ENCODE results near the gene CPNE6.
A peak's percentile ranks its signal among the peaks of the same experiment; 100 is the strongest.

Gene CPNE6

DNA sequence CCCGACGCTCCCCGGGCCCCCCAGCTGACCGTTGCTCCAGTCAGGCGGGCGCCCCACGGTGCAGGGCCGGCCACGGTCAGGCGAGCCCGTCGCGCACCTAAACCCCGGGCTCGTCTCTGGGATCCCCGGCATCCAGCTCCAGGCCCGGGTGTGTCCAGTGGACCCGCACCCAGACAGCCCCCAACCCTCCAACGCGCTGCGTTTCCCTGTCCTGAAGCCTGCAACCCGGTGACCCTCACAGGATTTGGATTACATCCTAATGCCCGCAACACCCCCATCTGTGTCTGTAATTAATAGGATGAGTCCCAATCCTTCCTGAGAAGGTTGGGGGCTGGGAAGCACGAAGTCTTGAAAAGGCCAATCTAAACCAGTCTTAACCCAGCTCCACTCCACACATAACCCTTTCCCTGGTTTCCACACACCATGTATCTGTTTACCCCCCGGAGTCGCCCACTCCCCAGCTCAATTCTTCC, 10.4 kb downstream of the CPNE6 start:
- Histone ChIP-seq H3K9ac (ENCODE audit: low read depth, low read length) (peak overlapping the region; percentile 79), H3K36me3 (ENCODE audit: insufficient read depth, low read length) (no peaks in the 10 kb centered on the region), H3K9me3 (ENCODE audit: control insufficient read depth, insufficient read depth, low read length) (no peaks in the 10 kb centered on the region), H3K4me1 (ENCODE audit: insufficient read depth, low read length) (peaks cover 19% of the 10 kb centered on the region)

DNA sequence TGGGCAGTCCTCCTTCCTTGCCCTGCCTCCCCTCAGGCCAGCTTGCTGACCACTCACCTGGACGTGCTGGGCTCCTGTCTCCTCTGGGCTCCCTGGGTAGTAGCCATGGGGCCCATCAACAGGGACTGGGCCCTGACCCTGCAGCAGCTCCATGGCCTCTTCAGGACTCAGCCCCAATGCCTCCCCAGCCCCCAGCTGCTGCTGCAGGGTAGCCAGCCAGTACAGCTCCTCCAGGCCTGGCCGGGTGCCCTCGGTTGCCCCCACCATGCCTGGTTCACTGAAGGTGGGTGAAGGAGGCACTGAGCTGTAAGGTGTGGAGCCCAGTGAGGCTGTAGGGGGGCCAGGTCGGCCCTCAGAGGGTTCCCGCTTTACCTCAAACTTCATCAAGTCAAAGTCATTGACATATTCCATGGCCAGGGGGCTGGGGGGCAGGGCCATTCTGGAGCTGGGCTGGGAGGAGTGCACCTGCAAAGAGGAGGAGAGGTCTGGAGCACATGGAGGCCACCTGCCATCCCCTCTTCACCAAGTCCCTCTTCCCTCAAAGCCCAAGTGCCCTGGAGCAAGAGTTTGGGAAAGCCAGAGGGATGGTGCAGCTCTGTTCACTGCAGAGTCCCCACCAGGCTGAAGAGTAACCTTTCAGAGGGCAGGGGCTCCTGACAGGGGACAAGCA, 11.2 kb downstream of the CPNE6 start:
- Histone ChIP-seq H3K9ac (ENCODE audit: low read depth, low read length) (no peak overlapping the region), H3K9me3 (ENCODE audit: control insufficient read depth, insufficient read depth, low read length) (no peaks in the 10 kb centered on the region), H3K36me3 (ENCODE audit: insufficient read depth, low read length) (no peaks in the 10 kb centered on the region), H3K4me1 (ENCODE audit: insufficient read depth, low read length) (peaks cover 19% of the 10 kb centered on the region)

DNA sequence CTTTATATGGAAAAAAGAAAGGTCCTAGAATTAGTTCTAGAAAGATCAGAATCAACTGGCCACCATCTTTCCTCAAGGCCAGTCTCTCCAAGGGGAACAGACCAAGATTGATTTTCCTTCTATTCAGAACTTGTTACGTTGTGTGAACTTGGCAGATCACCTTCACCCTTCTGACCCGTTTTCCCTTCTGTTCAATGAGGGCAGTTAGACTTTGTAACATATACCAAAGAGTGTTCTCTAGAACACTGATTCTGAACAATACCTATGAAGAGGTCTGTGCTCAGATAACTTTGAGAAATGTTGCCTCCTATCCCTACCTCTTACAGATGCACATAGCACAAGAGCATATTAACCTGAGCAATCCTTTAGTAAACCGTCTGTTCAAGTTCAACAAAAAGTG, 12.1 kb downstream of the CPNE6 start:
- Histone ChIP-seq H3K9me3 (ENCODE audit: control insufficient read depth, insufficient read depth, low read length) (no peaks in the 10 kb centered on the region), H3K4me1 (ENCODE audit: insufficient read depth, low read length) (peaks cover 19% of the 10 kb centered on the region), H3K36me3 (ENCODE audit: insufficient read depth, low read length) (no peaks in the 10 kb centered on the region), H3K9ac (ENCODE audit: low read depth, low read length) (no peak overlapping the region)

DNA sequence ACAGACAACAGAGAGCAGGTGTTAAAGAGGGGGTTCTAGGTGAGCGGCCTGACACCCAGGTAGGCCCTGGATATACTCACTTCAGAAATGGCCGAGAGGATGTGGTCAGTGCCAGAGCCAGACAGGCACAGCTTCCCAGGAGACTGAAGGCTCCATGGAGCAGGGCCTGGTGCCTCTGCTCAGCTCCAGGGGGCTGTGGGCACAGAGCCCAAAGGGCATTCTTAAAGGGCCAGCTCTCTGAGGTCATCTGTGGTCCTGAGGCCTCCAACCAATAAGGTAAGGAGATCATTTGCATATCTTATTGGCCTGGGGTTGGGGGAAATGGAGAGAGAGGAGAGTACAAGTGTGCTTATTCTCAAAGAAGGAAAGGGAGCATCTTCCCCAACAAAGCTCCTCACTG, 13.1 kb downstream of the CPNE6 start:
- Histone ChIP-seq H3K36me3 (ENCODE audit: insufficient read depth, low read length) (no peaks in the 10 kb centered on the region), H3K9ac (ENCODE audit: low read depth, low read length) (no peak overlapping the region), H3K9me3 (ENCODE audit: control insufficient read depth, insufficient read depth, low read length) (no peaks in the 10 kb centered on the region), H3K4me1 (ENCODE audit: insufficient read depth, low read length) (peaks cover 14% of the 10 kb centered on the region)

DNA sequence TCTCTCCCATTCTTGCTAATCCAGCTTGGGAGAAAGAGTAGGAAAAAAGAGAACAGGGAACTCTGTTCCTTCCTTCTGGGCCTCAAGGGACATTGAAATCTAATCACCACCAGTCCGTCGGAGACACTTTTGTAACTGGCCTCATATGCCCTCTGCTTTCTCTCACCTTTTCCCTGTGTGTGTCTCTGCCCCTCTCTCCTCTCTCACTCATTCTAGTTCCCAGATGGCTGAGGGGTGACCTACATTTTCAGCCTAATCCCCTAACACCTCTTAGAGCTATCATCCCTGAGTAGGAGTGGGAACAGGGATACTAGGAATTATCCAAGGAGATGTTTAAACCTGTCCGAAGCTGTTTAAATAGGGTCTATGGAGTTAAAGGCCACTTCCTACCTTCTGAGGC, 13.9 kb downstream of the CPNE6 start:
- Histone ChIP-seq H3K9ac (ENCODE audit: low read depth, low read length) (no peak overlapping the region), H3K9me3 (ENCODE audit: control insufficient read depth, insufficient read depth, low read length) (no peaks in the 10 kb centered on the region), H3K4me1 (ENCODE audit: insufficient read depth, low read length) (peaks cover 9% of the 10 kb centered on the region), H3K36me3 (ENCODE audit: insufficient read depth, low read length) (no peaks in the 10 kb centered on the region)

DNA sequence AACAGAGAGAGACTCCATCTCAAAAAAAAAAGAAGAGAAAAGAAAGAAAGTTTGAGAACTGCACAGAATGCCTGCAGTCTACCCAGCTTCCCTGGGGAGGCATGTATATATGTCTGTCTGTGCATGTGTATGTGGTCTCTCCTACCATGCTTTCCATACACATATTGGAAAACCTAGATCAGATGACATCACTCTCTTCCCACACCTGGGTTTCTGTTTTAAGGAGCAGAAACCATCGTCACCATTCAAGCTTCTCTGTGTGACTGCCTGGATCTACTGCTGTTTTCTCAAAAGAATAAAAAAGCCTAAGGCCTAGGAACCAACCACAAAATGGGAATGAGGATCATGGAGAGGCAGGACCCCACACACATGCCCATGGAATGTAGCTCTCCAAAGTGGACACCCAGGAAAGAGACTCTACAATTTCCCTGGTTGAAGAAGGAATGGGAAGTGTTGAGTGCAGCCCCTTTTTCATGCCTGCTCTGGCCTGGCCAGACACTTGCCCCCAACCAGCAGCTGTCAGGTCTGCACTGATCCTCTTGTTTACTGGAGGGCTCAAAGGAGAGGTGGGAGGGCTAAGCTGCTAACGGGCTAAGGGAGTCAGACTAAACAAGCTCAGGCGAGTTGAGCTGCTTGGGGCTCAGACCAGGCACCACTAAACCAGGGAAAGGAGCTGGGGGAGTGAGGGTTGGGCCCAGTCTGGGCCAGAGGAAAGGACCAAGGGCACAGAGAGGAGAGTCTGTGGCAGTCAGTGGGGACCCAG, 15.0 kb downstream of the CPNE6 start:
- Histone ChIP-seq H3K9me3 (ENCODE audit: control insufficient read depth, insufficient read depth, low read length) (no peaks in the 10 kb centered on the region), H3K4me1 (ENCODE audit: insufficient read depth, low read length) (peaks cover 3% of the 10 kb centered on the region; the same call in 1 of the 2 replicates), H3K36me3 (ENCODE audit: insufficient read depth, low read length) (no peaks in the 10 kb centered on the region), H3K9ac (ENCODE audit: low read depth, low read length) (no peak overlapping the region)

DNA sequence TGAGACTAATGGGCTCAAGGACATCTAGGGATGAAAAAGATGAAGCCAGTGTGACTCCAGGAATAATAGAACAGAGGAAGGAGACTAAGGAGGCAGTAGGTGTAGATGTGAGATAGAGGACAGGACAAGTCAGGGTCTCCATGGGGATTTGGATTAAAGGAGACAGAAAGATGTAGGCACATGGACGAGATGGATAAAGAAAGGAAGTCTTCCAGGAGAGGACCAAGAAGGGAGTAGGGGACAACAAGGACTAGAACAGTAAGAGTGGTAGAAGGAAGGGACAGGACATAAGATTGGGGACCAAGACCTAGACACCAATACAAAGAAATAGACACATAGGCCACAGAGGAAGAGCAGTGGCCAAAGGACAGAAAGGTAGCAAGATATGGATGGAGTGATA, 15.6 kb downstream of the CPNE6 start:
- no peaks in the 10 kb centered on the region for H3K36me3 ChIP-seq (ENCODE audit: insufficient read depth, low read length)
- peaks cover 2% of the 10 kb centered on the region; the same call in 1 of the 2 replicates for H3K4me1 ChIP-seq (ENCODE audit: insufficient read depth, low read length)
- H3K9ac ChIP-seq (ENCODE audit: low read depth, low read length) = no peak overlapping the region
- H3K9me3 ChIP-seq (ENCODE audit: control insufficient read depth, insufficient read depth, low read length) = no peaks in the 10 kb centered on the region

DNA sequence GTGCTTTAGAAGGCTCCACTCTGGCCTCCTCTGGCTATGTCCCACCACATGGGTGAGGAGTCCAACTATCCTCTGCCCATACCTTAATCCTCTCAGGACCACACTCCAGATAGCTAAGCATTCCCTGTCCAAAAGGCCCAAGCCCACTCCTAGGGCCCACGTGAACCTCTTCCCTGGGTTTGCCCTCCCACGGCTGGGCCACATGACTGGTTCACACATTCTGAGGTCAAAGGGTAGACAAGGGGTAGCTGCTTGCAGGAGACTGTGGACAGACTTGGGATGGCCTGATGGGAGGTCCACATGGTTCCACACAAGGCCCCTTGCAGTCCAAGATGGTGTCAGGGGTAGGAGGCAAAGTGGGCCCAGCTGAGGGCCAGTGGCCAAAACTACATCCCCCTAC, 16.7 kb downstream of the CPNE6 start:
- no peak overlapping the region for H3K9ac ChIP-seq (ENCODE audit: low read depth, low read length)
- no peaks in the 10 kb centered on the region for H3K9me3 ChIP-seq (ENCODE audit: control insufficient read depth, insufficient read depth, low read length)
- H3K4me1 ChIP-seq (ENCODE audit: insufficient read depth, low read length) = peaks cover 3% of the 10 kb centered on the region; the same call in 1 of the 2 replicates
- no peaks in the 10 kb centered on the region for H3K36me3 ChIP-seq (ENCODE audit: insufficient read depth, low read length)

DNA sequence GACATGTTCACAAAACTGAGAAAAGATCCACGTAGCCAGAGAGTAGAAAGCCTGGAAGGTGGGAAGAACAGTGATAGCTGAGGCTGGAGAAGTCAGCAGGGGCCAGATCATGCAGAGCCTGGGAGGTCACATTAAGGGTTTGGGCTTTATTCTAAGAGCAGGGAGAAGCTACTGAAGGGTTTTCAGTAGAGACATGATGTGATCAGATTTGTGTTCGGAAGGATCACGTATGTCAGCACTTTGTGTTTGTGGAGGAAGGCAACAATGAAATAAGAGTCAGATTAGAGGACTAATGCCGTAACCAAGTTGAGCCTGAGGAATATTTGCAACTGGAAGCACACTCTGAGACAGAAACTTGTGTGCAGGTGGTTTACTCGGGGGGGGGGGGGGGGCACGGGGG, 18.5 kb downstream of the CPNE6 start:
- Histone ChIP-seq H3K9ac (ENCODE audit: low read depth, low read length) (no peak overlapping the region), H3K9me3 (ENCODE audit: control insufficient read depth, insufficient read depth, low read length) (no peaks in the 10 kb centered on the region), H3K4me1 (ENCODE audit: insufficient read depth, low read length) (peaks cover 9% of the 10 kb centered on the region; the same call in 1 of the 2 replicates), H3K36me3 (ENCODE audit: insufficient read depth, low read length) (no peaks in the 10 kb centered on the region)

DNA sequence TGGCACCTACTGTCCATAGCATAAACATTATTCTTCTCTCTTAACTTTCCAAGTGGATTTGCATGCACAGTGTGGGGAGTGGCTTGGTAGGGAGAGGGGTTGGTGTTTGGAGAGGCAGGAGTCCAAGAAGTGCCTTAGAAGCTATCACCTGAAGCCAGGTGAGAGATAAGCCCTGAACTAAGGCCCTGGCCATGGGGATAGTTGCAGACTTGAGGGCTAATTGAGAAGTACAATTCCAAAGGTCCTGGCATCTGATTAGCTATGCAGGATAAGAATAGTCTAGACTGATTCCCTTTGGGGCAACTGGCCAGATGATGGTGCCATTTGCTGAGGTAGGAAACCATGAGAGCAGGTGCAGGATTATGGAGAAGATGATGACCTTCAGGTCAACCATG, 20.7 kb downstream of the CPNE6 start:
- H3K9me3 ChIP-seq (ENCODE audit: control insufficient read depth, insufficient read depth, low read length) = no peaks in the 10 kb centered on the region; the same call in 1 of the 2 replicates
- peaks cover 9% of the 10 kb centered on the region for H3K4me1 ChIP-seq (ENCODE audit: insufficient read depth, low read length)
- H3K36me3 ChIP-seq (ENCODE audit: insufficient read depth, low read length) = peaks cover 4% of the 10 kb centered on the region; the same call in 1 of the 2 replicates
- no peak overlapping the region for H3K9ac ChIP-seq (ENCODE audit: low read depth, low read length)

DNA sequence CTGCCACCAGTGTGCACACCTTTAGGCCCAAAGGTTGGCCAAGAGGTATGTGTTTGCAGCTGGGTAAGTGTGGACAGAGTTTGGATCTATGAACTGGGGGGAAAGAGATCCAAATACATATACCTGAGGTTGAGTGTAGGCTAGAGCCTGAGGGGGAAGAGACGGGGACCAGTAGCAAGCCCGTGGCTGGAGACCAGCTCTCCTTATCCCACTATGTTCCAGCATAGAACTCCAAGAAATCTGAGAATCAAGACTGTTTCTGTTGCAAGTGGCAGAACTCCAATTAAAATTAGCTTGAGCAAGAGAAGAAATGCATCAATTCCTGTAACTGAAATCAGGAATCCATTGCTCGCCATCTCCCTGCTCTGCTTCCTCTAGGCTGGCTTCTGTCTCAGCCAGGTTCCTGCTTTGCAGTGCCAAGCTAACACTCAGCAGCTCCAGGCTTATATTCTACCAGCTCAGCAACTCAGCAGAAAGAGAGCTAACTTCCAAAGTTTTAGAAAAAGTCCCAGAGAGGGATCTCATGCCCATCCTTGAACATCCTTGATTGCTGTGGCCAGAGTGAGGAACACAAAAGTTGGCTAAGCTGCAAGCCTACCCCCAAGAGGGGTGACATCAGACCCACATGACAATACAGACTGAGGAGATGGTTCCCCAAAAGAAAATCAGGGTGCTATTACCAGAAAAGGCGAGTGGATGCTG, 21.3 kb downstream of the CPNE6 start:
- Histone ChIP-seq H3K4me1 (ENCODE audit: insufficient read depth, low read length) (peaks cover 9% of the 10 kb centered on the region), H3K9me3 (ENCODE audit: control insufficient read depth, insufficient read depth, low read length) (no peaks in the 10 kb centered on the region; the same call in 1 of the 2 replicates), H3K36me3 (ENCODE audit: insufficient read depth, low read length) (peaks cover 4% of the 10 kb centered on the region; the same call in 1 of the 2 replicates), H3K9ac (ENCODE audit: low read depth, low read length) (no peak overlapping the region)

DNA sequence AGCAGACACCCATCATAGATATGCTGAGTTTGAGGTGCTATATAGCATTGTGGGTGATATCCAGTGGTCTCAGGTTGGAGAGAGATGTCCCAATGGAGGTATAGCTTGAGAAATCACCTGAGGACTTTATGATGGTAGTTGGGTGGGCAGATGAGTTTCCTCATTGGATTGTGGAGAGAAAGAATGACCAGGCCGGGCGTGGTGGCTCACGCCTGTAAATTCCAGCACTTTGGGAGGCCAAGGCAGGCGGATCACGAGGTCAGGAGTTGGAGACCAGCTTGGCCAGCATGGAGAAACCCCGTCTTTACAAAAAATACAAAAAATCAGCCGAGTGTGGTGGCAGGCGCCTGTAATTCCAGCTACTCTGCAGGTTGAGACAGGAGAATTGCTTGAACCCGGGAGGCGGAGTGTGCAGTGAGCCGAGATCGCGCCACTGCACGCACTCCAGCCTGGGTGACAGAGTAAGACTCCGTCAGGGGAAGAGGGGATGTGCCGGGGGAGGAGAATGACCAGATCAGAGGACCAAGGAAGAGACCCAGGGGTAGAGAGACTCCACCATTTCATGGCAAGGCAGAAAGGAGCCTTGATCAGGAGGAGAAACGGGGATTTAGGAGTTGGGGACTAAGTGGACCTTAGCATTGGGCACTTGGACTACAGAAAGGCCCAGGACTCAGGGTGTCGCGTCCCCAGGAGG, 22.0 kb downstream of the CPNE6 start:
- H3K9me3 ChIP-seq (ENCODE audit: control insufficient read depth, insufficient read depth, low read length) = no peaks in the 10 kb centered on the region; the same call in 1 of the 2 replicates
- H3K36me3 ChIP-seq (ENCODE audit: insufficient read depth, low read length) = peaks cover 7% of the 10 kb centered on the region; the same call in 1 of the 2 replicates
- H3K4me1 ChIP-seq (ENCODE audit: insufficient read depth, low read length) = peaks cover 9% of the 10 kb centered on the region
- peak overlapping the region; percentile 46 for H3K9ac ChIP-seq (ENCODE audit: low read depth, low read length)

DNA sequence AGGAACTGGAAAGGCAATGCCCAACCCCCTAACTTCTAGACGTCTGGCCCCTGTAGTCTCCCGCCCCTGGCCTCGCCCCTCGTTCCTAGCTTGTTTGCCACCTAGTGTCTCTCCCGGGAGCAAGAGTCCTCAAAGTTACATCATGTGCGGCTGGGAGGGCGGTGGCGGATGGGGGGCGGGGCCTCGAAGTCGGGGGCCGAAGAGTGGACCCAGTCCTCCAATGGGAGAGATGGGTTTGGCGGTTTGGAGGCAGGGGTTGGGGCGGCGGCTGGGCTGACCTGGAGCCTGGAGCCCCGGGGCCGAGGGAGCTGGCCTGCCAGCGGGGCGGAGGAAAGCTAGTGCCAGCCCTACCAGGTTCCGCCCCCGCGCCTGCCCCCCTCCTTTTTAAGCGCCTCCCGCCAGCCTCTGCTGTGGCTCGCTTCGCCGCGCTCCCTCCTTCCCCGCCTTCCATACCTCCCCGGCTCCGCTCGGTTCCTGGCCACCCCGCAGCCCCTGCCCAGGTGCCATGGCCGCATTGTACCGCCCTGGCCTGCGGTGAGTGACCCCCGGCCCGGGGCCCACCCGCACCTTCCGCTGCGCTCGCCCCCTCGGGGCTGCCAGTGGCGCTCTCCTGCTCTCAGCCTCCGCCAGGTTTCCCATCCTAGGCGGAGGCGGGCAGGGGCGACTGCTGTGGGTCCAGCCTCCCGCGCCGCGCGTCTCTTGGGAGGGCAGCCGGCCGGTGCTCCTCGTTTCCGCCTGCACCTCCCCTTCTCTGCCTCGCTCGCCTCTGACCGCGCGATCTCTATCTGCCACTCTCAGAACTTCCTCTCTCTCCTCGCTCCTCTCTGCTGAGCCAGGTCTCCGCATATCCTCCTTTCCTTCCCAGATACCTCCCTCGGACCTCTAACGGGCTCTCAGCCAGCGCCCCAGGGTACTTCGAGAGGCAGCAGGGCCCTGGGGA, 22.8 kb downstream of the CPNE6 start, which contains the start of gene PCK2:
TSS of gene PCK2 (plus strand) at position 411 of the 940 bp plus-strand sequence. CDS start at position 506, 95 bp downstream.
- H3K9ac ChIP-seq (ENCODE audit: low read depth, low read length) = peak within 1 kb of the TSS; percentile 99
- H3K9me3 ChIP-seq (ENCODE audit: control insufficient read depth, insufficient read depth, low read length) = no peaks in the 10 kb centered on the region; the same call in 1 of the 2 replicates
- H3K36me3 ChIP-seq (ENCODE audit: insufficient read depth, low read length) = peaks cover 11% of the 10 kb centered on the region; the same call in 1 of the 2 replicates
- H3K4me1 ChIP-seq (ENCODE audit: insufficient read depth, low read length) = peaks cover 9% of the 10 kb centered on the region
